CMK (cell line): ENCODE data around the gene ECI1.
"Not testable (repeated sequence)": the region's sequence is repeated elsewhere in the genome, so short reads cannot be mapped to it uniquely, and the experiment has no call there.

Experiments used
- DNase-seq: peaks from one replicate; pipeline ENCODE4 v3.0.0-alpha.2; 2010; ENCODE audit warnings: low read depth

Gene ECI1

DNA sequence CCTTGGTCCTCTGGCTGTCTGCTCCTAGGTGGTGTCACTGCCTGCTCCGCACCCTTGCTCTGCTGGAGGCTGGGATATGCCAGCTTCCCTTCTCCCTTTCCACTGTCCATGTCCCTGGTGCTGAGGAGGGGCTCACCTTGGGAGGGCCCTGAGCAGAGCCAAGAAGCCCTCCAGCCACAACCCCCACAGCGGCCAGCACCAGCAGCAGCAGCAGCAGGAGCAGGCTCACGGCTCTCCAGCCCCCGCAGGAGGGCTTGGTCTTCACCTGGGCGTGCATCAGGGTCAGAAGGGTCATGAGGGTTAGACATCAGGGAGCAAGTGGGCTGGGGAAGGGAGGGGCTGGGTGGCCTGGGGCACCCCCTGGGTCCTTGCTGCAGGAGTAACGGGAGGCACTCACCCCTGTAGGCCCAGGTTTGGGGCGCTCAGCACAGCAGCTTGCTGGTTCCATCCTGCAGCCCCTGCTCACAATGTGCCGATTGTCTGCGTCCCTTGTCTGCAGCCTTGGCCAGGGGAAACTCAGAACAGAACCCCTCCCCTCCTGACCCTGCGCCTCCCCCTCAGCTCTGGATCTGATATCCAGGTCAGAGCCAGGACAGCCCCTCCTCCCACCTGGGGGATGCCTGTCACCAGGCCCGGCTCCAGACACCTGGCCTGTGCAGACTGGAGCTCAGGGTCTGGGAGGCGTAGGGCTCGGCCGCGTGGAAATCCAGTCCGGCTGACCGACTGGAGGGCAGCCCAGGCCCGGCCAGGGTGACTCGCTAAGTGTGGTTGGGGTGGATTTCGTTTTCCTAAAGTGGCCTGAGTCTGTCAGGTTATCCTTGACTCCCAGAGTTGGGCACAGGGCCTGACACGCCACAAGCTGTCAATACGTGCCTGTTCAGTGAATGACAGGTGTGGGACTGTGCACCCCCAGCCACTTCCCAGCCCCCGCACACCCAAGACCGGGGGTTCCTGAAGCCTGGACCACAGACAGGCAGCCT lies 40.7 kb downstream of the ECI1 start, which contains the start of gene BRICD5:
Gene BRICD5, minus strand, starts transcription at position 478 of the 980 bp plus-strand sequence. Its CDS starts 30 bp downstream, at position 448.
- DNase-seq = no peak

DNA sequence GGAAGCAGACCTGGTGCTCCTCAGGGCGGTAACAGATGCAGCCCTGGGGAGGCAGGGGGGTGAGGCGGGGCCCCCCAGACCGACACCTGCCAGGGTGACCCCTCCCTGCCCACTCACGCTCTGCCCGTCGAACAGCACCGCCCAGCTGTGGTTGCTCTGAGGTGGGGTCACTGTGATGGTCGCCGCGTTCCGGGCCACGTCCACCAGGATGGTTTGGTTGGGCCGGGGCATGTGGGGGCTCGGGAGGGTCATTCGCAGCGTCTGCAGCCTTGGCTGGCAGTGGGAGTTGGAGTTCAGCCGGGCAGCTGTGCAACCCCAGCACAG lies 41.4 kb downstream of the ECI1 start:
- no peak for DNase-seq

DNA sequence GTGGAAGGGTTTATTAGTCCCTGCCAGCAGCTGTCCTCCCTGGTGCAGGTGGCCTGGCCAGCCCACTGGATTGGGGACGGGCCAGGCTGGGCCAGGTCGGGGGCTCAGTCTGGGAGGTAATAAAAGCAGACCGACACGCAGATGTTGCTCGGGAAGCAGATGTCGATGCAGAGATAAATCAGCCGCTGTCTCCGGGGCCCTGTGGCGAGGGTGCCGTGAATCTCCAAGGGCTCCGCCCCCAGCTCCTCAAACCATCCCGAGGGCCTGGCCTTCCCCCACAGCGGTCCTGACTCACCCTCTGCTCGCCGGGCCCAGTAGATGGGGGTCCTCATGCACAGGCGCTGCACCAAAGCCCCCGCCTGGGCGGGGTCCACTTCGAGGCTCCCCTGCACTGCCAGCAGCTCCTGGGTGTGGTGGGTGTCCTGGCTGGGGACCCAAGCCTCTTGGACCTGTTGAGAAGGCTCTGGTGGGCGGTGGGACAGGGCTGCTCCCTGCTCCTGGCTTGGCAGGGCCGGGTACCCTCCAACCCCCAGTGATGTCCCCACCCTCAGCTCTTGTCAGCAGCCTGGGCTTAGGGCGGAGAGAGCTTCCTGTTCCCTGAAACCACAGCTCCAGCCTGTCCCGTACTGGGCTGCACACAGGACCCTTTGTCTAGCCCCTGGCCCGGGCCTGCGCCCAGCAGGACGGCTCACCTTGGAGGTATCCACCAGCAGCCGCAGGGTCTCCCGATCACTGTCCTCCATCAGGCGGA lies 42.0 kb downstream of the ECI1 start:
- no peak for DNase-seq

DNA sequence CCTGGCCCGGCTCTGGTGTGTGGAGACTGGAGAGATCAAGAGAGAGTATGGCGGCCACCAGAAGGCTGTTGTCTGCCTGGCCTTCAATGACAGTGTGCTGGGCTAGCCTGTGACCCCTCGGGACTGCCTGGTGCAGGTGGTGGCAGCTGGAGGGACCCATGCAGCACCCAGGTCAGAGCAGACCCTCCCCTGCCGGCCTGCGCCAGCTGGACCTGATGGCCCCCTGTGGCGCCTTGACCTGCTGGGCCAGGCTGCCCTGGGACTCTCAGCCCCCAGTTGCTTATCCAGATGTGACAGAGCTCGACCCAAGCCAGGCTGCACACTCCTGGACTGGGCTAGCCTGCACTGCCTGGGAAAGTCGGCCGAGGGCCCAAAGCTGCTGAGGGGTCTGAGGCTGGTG lies 42.6 kb downstream of the ECI1 start:
- no peak for DNase-seq

DNA sequence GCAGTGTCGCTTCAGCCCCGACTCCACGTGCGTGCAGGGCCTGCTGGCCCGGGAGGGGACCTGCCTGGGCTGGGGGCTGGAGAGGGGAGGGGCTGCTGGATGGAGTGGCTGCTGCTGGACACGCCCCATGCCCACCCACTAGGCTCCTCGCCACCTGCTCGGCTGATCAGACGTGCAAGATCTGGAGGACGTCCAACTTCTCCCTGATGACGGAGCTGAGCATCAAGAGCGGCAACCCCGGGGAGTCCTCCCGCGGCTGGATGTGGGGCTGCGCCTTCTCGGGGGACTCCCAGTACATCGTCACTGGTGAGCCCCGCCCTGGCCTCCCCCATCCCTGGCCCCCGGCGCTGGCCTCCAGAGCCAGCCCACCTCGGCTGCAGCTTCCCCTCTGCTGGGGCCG lies 43.1 kb downstream of the ECI1 start:
- DNase-seq = no peak

GRCh38 chr16:2207872-2208271 lies 43.5 kb downstream of the ECI1 start:
- DNase-seq = no peak

GRCh38 chr16:2206780-2207433 lies 44.5 kb downstream of the ECI1 start:
- no peak for DNase-seq

- DNase-seq = no peak
Observed at GRCh38 chr16:2206420-2206779, 45.0 kb downstream of the ECI1 start.

GRCh38 chr16:2205967-2206313 lies 45.4 kb downstream of the ECI1 start:
- no peak for DNase-seq

DNA sequence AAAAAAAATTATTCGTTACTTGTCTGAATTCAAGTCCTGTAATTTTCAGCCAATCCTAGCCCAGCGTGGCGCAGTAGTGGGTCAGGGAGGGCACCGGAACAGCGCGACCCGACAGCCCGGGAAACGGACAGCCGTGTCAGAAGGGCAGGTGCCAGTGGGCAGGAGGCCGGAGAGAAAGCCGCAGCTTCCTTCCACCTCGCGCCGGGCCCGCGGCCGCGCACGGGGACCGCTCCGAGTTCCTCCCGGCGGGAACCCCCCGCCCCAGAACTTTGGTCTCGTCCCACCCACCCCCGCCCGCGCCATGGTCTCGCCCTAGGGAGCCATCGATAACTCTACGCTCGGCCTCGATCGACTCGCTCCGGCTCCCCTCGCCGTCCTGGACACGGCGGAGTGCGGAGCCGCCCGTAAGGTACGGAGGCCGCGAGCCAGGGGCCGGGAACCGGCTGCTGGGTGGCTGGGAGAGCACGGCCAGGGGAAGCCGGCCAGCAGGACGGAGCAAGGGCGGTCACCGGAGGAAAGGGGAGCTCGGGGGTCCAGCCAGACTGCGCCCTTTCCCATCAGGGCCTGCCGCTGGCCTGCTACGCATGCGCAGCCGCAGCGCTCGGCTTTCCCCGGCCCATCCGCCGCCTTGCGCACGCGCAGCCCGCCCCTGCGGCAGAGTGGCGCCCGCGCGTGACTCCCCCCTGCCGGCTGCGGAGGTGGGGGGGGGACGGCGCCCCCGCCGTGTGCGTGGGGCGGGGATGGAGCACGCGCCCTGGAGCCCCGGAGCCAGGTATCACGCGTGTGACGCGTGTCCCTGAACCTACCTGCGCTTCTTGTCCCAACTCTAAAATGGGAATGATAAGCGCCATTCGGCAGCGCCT lies 46.1 kb downstream of the ECI1 start, which contains the start of gene MLST8:
Gene MLST8, plus strand, starts transcription at position 351 of the 863 bp plus-strand sequence. CDS start 632 bp downstream, outside the sequence.
- DNase-seq = peak; percentile 70

DNA sequence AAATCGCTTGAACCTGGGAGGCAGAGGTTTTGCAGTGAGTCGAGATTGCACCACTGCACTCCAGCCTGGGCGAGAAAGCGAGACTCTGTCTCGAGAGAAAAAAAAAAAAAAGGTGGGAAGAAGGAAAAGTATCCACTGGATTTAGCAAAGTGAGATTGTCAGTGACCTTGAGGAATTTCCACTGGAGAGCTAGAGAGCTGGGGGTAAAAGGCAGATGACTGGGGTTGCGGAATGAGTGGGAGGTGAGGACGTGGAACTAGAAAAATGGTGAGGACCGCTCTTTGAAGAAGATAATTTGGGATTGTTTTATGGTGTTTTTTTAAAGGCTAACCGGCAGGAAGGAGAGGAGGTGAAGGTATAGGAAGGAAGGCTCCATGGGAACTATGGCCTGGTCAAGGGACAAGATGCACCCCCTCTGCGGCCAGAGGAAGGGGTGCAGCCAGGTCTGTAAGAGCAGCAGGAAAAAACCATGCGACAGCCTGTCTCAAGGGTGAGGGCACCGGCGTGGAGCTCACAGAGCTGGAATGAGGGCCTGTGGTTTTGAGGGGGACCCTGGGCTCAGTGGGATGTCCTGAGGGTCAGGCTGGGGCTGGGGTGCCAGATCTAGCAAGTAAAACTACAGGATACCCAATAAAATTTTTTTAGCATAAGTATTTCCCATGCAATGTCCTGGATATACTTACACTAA lies 46.8 kb downstream of the ECI1 start:
- DNase-seq = no peak

DNA sequence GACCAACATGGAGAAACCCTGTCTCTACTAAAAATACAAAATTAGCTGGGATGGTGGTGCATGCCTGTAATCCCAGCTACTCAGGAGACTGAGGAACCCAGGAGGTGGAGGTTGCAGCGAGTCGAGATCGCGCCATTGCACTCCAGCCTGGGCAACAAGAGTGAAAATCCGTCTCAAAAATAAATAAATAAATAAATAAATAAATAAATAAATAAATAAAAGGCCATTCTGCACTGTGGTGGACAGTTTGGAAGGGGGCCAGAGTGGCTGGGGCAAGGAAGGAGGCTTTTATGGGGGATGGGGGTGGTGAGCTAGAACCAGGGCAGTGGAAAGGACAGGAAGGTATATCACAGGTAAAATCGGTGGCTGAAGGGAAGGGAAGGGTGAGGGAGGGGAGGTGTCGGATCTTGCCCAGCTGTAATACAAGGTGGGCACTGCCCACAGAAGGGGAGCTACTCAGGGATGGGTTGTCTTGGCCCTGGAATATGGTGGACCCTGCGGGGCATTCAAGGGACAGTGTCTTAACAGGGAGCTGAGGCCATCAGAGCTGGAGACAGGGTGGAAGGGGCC lies 48.2 kb downstream of the ECI1 start:
- not testable (repeated sequence) for DNase-seq

DNA sequence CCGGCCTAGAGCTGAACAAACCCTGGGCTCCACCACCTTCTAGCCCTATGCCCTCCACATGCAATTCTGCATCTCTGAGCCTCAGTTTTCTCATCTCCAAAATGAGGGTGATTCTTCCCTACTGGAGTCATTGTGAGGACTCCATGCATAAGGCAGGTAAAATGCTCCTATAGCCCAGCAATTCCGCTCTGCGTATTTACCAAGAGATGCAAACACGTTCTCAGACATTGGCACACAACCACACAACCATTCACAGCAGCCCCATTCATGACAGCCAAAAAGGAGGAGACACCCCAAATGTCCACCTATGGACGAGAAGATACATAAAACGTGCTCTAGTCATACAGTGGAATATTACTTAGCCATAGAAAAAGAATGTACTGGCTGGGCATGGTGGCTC lies 51.1 kb downstream of the ECI1 start:
- no peak for DNase-seq

DNA sequence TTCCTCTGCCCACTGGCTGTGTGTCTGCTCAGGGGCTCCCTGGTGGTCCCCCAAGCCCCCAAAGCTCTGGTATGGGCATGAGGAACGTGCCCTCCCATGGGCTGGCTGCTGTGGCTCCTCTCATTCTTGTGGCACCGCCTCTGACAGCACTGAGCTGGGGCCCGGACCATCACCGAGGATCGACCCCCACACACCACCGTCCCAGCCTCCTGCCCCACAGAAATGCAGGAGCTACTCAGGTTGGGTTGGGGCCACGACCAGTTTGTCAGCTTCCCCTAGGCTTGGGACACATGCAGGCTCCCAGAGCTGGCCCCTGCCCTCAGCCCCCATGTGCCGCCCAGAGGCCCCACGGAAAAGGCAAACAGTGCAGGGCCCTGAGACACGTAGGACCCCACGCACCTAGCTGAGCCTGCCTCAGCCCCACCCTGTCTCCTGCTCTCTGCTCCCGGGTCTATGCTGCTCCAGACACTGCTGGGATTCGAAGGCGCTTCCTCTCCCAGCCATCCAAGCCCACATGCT lies 51.7 kb downstream of the ECI1 start:
- no peak for DNase-seq

GRCh38 chr16:2199095-2199494 lies 52.3 kb downstream of the ECI1 start:
- DNase-seq = no peak

DNA sequence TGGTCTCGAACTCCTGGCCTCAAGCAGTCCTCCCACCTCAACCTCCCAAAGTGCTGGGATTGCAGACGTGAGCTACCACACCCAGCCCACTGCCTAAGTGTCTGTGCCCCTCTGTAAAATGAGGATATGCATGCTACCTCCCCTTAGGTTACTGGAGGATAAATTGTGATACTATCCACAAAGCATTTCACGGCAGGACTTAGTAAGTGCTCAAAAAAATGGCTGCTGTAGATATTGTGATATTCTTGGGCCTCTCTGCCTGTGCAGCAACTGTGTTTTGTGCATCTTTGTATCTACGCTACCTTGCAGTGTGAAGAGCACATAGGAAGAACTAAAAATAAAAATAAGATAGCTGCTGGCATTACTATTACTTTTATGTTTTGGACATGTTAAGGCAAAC lies 53.1 kb downstream of the ECI1 start:
- no peak for DNase-seq

DNA sequence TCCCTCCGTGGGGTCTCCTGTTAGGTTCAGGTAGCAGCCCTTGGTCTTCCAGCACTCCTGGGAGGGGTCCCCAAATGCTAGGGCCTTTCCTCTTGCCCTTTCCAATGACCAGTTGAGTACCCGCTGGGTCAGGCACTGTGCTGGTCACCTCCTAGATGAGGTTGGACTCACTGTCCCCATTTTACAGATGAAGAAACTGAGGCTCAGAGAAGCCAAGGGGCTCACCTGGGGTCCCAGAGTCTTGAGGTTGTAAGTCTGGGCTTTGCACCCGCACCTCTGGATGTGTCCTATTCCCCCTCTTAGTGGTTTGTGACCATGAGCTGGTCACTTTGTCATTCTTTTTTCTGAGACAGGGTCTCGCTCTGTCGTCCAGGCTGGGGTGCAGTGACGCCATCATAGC lies 53.6 kb downstream of the ECI1 start:
- no peak for DNase-seq

- DNase-seq = no peak
Observed at GRCh38 chr16:2196981-2197511, 54.3 kb downstream of the ECI1 start.

GRCh38 chr16:2196162-2196980 lies 55.0 kb downstream of the ECI1 start, which contains the start of gene CASKIN1:
Gene CASKIN1 (minus strand): TSS chr16:2196605. CDS start chr16:2196432, 173 bp downstream.
- DNase-seq = no peak
